NCI-H82 treated with DMSO at 0.1 percent for 48 hours (cell line): ENCODE results near the gene DHRS7B.

ENCODE experiments used
- DNase-seq: peaks from one replicate; lab custom pipeline; 2025; ENCODE audit not compliant: unreplicated experiment; lab: John Stamatoyannopoulos, UW

The DHRS7B gene

GRCh38 chr17:21204935-21205334 lies 78.2 kb downstream of the DHRS7B start:
- DNase-seq, result no peak

- no peak for DNase-seq
These were observed 81.6 kb downstream of the DHRS7B start for GRCh38 chr17:21208352-21208751.

- no peak for DNase-seq
These were observed 82.9 kb downstream of the DHRS7B start for GRCh38 chr17:21209511-21210175.

- peak; percentile 72 for DNase-seq
These were observed 83.8 kb downstream of the DHRS7B start for GRCh38 chr17:21210411-21211076.

DNA sequence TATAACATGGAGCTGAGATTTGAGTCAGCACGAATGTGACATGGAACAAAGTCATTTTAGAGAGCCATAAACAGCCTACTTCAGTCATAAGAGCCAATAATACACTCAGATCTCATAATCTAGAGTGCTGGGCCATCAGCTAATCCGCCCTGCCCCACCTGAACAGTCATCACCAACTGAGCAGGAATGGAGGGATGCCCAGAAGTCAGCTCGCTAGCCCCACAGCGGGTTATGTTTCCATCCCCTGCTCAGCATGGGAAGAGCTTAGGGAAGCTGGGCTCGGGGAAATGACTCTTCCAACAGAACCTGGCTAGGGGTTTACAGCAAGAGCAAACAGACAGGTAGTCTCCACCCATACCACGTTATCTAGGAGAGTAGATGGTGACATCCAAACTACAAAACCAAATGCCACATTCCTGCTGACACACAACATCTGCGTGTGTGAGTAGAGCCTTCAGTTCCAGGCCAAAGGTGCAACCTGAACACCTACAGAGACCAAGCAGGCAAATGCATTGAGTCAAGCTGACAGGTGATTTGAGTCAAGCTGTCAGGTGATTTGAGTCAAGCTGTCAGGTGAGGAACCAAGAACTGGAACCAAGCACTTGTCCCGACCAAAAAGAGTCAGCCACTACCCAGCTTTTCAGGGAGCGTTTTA lies 85.2 kb downstream of the DHRS7B start:
- DNase-seq, result no peak

GRCh38 chr17:21212826-21213637 lies 86.3 kb downstream of the DHRS7B start:
- DNase-seq, result no peak

GRCh38 chr17:21213638-21214014 lies 86.9 kb downstream of the DHRS7B start:
- no peak for DNase-seq

GRCh38 chr17:21214015-21214776 lies 87.4 kb downstream of the DHRS7B start, which contains the start of gene TMEM11:
TSS of gene TMEM11 (minus strand) at chr17:21214161. CDS start at chr17:21214152, 9 bp downstream.
- DNase-seq, result peak; percentile 91

DNA sequence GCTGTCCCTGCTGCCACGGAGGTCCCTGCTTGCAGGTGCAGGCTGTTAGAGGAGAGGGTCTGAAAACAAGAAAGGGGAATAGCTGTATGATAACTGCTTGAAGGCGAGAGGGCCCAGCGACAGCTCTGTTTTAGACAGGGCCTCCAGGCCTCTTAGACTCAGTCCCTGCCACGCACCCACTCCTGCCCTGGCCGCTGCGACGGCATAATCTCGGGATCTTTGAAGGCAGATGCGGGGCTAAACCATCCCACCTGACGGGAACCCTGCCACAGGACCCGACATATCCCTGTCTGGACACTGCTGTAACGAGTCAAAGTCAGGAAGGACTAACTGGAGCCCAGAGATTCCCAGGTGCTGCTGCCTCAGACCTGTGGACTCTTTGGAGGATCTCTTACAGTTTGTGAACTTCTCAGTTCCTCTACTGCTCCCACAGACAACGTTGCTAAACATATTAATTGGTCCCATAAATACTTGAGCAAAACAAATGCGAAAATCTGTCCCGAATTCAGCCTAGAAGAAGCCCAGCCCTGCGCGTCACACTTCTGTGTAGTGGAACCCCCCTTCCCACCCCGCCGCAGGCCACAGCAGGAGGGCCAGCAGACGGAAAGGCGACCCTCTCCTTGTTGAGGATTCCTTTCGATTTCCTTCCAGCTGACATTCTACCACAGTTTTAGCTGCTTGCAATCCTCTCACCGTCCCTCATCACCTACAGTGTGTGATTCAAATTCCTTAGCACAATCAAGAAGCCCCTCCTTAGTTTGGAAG lies 88.2 kb downstream of the DHRS7B start:
- no peak for DNase-seq

DNA sequence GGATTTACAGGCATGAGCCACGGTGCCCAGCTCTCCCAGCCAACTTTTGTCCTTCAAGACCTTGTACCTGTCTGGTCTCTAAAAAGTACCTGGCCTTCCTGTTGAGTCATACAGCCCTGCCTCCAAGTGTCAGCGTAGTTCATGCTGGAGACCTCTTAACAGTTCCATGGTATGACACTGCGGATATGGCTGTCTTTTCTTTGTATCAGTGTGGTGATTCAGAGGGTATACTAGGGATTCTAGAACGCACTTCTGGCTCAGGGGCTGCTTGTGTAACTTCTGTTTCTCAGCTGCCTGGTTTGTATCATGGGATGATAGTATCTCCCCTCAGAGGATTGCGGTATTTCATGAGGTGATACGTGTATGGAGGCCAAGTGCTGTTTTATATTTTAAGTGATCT lies 89.2 kb downstream of the DHRS7B start:
- DNase-seq, result no peak

DNA sequence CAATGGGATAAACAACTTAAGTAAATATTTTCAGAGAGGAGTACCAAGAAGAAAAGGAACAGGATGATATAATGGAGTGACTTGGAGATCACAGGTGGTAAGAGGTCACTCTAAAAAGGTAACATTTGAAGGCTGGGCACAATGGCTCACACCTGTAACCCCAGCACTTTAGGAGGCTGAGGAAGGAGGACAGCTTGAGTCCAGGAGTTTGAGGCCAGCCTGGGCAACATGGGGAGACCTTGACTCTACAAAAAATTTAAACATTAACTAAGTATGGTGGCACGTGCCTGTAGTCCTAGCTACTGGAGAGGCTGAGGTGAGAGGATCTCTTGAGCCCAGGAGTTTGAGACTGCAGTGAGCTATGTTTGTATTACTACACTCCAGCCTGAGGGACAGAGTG lies 90.6 kb downstream of the DHRS7B start:
- no peak for DNase-seq

GRCh38 chr17:21218101-21218500 lies 91.3 kb downstream of the DHRS7B start:
- no peak for DNase-seq

DNA sequence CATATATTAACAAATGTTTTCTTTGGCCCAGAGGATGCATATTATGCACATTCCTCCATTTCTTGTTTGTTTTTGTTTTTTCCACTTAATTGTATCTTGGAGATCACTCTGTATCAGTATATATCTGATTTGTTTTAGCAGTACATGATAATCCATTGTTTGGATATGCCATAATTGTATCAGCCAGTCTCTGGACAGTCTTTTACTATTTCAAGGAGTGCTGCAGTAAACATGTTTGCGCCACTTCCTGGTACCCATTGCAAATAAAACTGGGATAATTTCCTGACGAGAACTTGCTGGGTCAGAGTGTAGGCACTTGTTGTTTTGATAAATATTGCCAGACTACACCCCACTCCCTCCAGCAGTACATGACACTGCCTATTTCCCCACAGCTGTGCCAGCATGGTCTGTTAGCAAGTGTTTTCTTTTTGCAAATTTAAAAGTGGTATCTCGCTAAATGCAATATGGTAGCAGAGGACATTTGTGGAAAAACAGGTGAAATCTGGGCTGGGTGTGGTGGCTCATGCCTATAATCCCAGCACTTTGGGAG lies 92.1 kb downstream of the DHRS7B start:
- DNase-seq, result no peak

DNA sequence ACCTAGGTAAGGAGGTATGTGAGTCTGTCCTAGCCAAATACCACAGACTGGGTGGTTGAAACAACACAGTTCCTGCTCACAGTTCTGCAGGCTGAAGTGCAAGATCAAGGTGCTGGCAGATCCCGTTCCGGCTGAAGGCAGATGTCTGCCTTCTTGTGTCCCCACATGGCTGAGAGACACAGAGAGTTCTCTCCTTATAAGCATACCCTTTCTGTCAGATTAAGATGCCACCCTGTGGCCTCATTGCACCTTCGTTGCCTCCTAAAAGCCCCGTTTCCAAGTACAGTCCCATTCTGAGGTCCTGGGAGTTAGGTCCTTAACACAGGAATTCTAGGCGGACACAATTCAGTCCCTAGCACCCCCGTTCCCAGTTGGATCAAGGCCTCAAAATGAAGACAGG lies 96.3 kb downstream of the DHRS7B start:
- DNase-seq, result no peak

DNA sequence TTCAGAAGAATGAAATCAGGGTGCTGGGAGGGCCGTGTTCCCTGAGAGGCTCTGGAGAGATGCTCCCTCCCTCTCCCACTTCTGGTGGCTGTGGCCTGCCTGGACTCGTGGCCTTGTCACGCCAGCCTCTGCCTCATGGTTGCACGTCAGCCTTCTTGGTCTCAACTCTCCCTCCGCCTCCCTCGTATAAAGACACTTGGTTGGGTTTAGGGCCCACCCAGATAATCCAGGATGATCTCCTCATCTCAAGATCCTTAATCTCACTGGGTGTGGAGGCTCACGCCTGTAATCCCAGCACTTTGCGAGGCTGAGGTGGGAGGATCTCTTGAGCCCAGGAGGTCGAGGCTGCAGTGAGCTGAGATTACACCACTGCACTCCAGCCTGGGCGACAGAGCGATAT lies 100.5 kb downstream of the DHRS7B start:
- peak; percentile 72 for DNase-seq

- no peak for DNase-seq
These were observed 101.3 kb downstream of the DHRS7B start for GRCh38 chr17:21228111-21228510.

DNA sequence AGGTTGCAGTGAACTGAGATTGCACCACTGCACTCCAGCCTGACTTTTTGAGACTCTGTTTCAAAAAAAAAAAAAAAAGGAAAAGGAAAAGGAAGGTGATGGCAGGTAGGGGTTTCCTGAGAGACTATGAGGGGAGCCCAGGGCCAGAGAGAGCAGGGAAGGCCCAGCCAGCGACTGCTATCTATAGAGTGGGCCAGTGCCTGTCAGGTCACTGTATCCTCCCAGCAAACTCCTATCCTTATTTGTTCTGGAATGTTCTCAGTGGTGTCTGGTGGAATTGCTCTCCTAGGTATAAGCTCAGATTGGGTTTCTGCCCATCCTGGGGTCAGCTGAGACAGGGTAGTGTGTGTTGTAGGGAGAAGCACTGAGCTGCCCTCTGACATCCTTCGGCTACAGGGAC lies 102.1 kb downstream of the DHRS7B start:
- no peak for DNase-seq

GRCh38 chr17:21231533-21231932 lies 104.8 kb downstream of the DHRS7B start:
- DNase-seq, result no peak

GRCh38 chr17:21232033-21232749 lies 105.4 kb downstream of the DHRS7B start:
- DNase-seq, result no peak
